ENCODE measurements around the gene TMEM62.

TMEM62 gene

GRCh38 chr15:43133430-43134156 lies at the start of gene TMEM62:
TMEM62 (plus strand) TSS chr15:43133586; CDS start chr15:43133803, 217 bp downstream.
- DNase-seq (ENCODE audit: low read depth in 2 of 2) = peak; percentile 56 to 58

GRCh38 chr15:43085921-43086320 lies 47.5 kb upstream of the TMEM62 start:
- no peak for DNase-seq (ENCODE audit: low read depth in 2 of 2)

GRCh38 chr15:43086551-43086950 lies 46.8 kb upstream of the TMEM62 start:
- no peak for DNase-seq (ENCODE audit: low read depth in 2 of 2)

GRCh38 chr15:43091859-43092258 lies 41.5 kb upstream of the TMEM62 start:
- DNase-seq (ENCODE audit: low read depth in 2 of 2) = no peak

GRCh38 chr15:43093026-43093425 lies 40.4 kb upstream of the TMEM62 start:
- DNase-seq (ENCODE audit: low read depth in 2 of 2) = no peak

- no peak for DNase-seq (ENCODE audit: low read depth in 2 of 2)
These were observed 38.9 kb upstream of the TMEM62 start for GRCh38 chr15:43094416-43095030.

GRCh38 chr15:43095243-43095642 lies 38.1 kb upstream of the TMEM62 start:
- DNase-seq (ENCODE audit: low read depth in 2 of 2) = no peak

- no peak for DNase-seq (ENCODE audit: low read depth in 2 of 2)
These were observed 37.6 kb upstream of the TMEM62 start for GRCh38 chr15:43095708-43096347.

GRCh38 chr15:43096411-43096810 lies 37.0 kb upstream of the TMEM62 start:
- no peak for DNase-seq (ENCODE audit: low read depth in 2 of 2)

- no peak for DNase-seq (ENCODE audit: low read depth in 2 of 2)
These were observed 34.1 kb upstream of the TMEM62 start for GRCh38 chr15:43099105-43099845.

- DNase-seq (ENCODE audit: low read depth in 2 of 2) = no peak
These were observed 32.4 kb upstream of the TMEM62 start for GRCh38 chr15:43100971-43101370.

GRCh38 chr15:43102187-43102586 lies 31.2 kb upstream of the TMEM62 start:
- DNase-seq (ENCODE audit: low read depth in 2 of 2) = no peak

GRCh38 chr15:43103907-43104306 lies 29.5 kb upstream of the TMEM62 start:
- DNase-seq (ENCODE audit: low read depth in 2 of 2) = no peak

GRCh38 chr15:43104426-43104825 lies 29.0 kb upstream of the TMEM62 start:
- no peak for DNase-seq (ENCODE audit: low read depth in 2 of 2)

GRCh38 chr15:43105077-43105736 lies 28.2 kb upstream of the TMEM62 start:
- peak in 1 of 2 donors; percentile 2 for DNase-seq (ENCODE audit: low read depth in 2 of 2)

- peak; percentile 81 to 86 for DNase-seq (ENCODE audit: low read depth in 2 of 2)
These were observed 27.5 kb upstream of the TMEM62 start, which contains the start of gene UBR1 for GRCh38 chr15:43105778-43106485. UBR1 (minus strand) TSS chr15:43106038; CDS start chr15:43106022, 16 bp downstream.

- DNase-seq (ENCODE audit: low read depth in 2 of 2) = no peak
These were observed 26.9 kb upstream of the TMEM62 start for GRCh38 chr15:43106486-43106829.

- DNase-seq (ENCODE audit: low read depth in 2 of 2) = no peak
These were observed 25.6 kb upstream of the TMEM62 start for GRCh38 chr15:43107751-43108150.

- DNase-seq (ENCODE audit: low read depth in 2 of 2) = no peak
These were observed 22.0 kb upstream of the TMEM62 start for GRCh38 chr15:43111354-43111753.

GRCh38 chr15:43118286-43118685 lies 15.1 kb upstream of the TMEM62 start:
- no peak for DNase-seq (ENCODE audit: low read depth in 2 of 2)

GRCh38 chr15:43118829-43119228 lies 14.6 kb upstream of the TMEM62 start:
- DNase-seq (ENCODE audit: low read depth in 2 of 2) = no peak

Data from stimulated activated CD4-positive, alpha-beta T cell treated with anti-CD3 and anti-CD28 coated beads, Interleukin-4, amount 100 ng/mL, for 48 hours (primary cell).